Stomach (tissue), 9 donors: ENCODE results near the gene TMBIM4. TPM values are rescaled to one million over a fixed set of nuclear protein-coding genes. Genes with fewer than 3 reads are reported as not detected.
"Not testable (repeated sequence)": the region's sequence is repeated elsewhere in the genome, so short reads cannot be mapped to it uniquely, and the experiment has no call there.

Source experiments
- DNase-seq, 2 donors: peaks; one replicate each; pipeline versions ENCODE4 v3.0.0 to v3.0.0-alpha.2; 2013 to 2019
- H3K27ac ChIP-seq, 5 donors: fragments of 200-600 bp in 4 of 5; sonication (generic) in 4 of 5; one replicate each; pipeline ENCODE4 v1.5.1; 2013 to 2019; ENCODE audit warnings: mild to moderate bottlenecking in 1 of 5, moderate library complexity in 1 of 5
- H3K27me3 ChIP-seq, 3 donors: fragments of 200-600 bp; sonication (generic); one replicate each; pipeline ENCODE4 v1.5.1; 2017 to 2019; ENCODE audit warnings: mixed run types in 1 of 3
- H3K36me3 ChIP-seq, 4 donors: fragments of 200-600 bp; sonication (generic); 1 replicate in 3 of 4; 2 replicates in 1 of 4; pipeline ENCODE4 v1.5.1; 2016 to 2019
- H3K4me1 ChIP-seq, 4 donors: fragments of 200-600 bp; sonication (generic); one replicate each; pipeline ENCODE4 v1.5.1; 2016 to 2019
- H3K4me3 ChIP-seq, 4 donors: fragments of 200-600 bp; sonication (generic) in 3 of 4; one replicate each; pipeline ENCODE4 v1.5.1; 2016 to 2019; ENCODE audit warnings: mild to moderate bottlenecking in 1 of 4
- H3K9me3 ChIP-seq, 4 donors: fragments of 200-600 bp; sonication (generic); one replicate each; pipeline ENCODE4 v1.5.1; 2016 to 2019
- CTCF ChIP-seq, 7 experiments: fragments of 450-650 bp in 4 of 7; fragments of 200-600 bp in 3 of 7; sonication (generic) in 3 of 7; IDR thresholded peaks; one replicate each; pipeline ENCODE4 v1.5.1; 2016 to 2019; ENCODE audit warnings: antibody characterized with exemption in 7 of 7, control low read depth in 2 of 7, mild to moderate bottlenecking in 1 of 7
- EP300 ChIP-seq: sonication (generic); formaldehyde crosslinking; IDR thresholded peaks from one replicate; pipeline ENCODE4 v1.6.1; 2017; ENCODE audit warnings: antibody characterized with exemption
- POLR2A ChIP-seq, 4 donors: fragments of 450-650 bp; IDR thresholded peaks; one replicate each; pipeline ENCODE4 v1.6.1; 2016; ENCODE audit warnings: antibody characterized with exemption in 4 of 4, control low read depth in 2 of 4, mild to moderate bottlenecking in 1 of 4, moderate library complexity in 1 of 4
- POLR2AphosphoS5 ChIP-seq, 3 donors: sonication (generic); formaldehyde crosslinking; IDR thresholded peaks; one replicate each; pipeline ENCODE4 v1.6.1; 2016; ENCODE audit warnings: antibody characterized with exemption in 3 of 3
- WGBS, 5 donors: extraction: QIAGEN DNeasy Blood & Tissue Kit in 3 of 5; methylation state at CpG; one replicate each; pipeline versions ENCODE4 v1.1.5 to v1.1.7; 2013 to 2018; 5-methylcytosine and 5-hydroxymethylcytosine counted together
- intact Hi-C: fragments of 100-400 bp; cut with DNase I; formaldehyde crosslinking; loops from one replicate; pipeline ENCODE4 v1.15.1; 2023; ENCODE audit warnings: low total_unique reads
- polyA plus RNA-seq, 3 donors: library from polyadenylated mRNA; stranded (reverse); fragments of 200-250 nt; gene quantifications; one replicate each; pipeline ENCODE4 v1.2.3, GENCODE V29; 2013
- total RNA-seq, 5 donors: library from RNA; depleted of rRNA; stranded (reverse); fragments of >200 nt; gene quantifications; one replicate each; pipeline versions ENCODE4 v1.1.0 to v1.2.3, GENCODE V29; 2014 to 2016
- donor health status: healthy with polysubstance abuse.
- donor health status: Bipolar disorder and iron deficiency.
- donor health status: healthy.

The TMBIM4 gene
- total and polyA plus RNA-seq, 8 donors: 19.4 to 117 (median 94.6) TPM

GRCh38 chr12:66182956-66183355 is 13.2 kb upstream of the TMBIM4 start:
- TF ChIP-seq POLR2A (IDR thresholded peaks at IDR 0.05) (no peak), POLR2AphosphoS5 (IDR thresholded peaks at IDR 0.05) (no peak), CTCF (IDR thresholded peaks at IDR 0.05) (no peak), EP300 (no peak)
- DNase-seq: no peak
- Histone ChIP-seq H3K4me3 (no peak overlapping the region), H3K4me1 (peaks cover 0 to 8% (median 0%) of the 10 kb centered on the region in 4 donors), H3K27ac (no peak overlapping the region), H3K36me3 (no peaks in the 10 kb centered on the region), H3K9me3 (no peaks in the 10 kb centered on the region), H3K27me3 (peaks cover 0 to 18% (median 0%) of the 10 kb centered on the region in 3 donors)
- 68 to 82% (median 81%) methylated on average over 3 of the region's 3 CpGs for WGBS, 5 donors
- intact Hi-C loops: no loop called here

GRCh38 chr12:66176105-66176900 is 6.5 kb upstream of the TMBIM4 start:
- Histone ChIP-seq H3K27me3 (peaks cover 0 to 4% (median 0%) of the 10 kb centered on the region in 3 donors), H3K27ac (no peak overlapping the region), H3K4me1 (peaks cover 0 to 17% (median 5%) of the 10 kb centered on the region in 4 donors), H3K9me3 (no peaks in the 10 kb centered on the region), H3K4me3 (no peak overlapping the region), H3K36me3 (no peaks in the 10 kb centered on the region)
- no peak for TF ChIP-seq CTCF (IDR thresholded peaks at IDR 0.05)
- TF ChIP-seq EP300: no peak
- TF ChIP-seq POLR2AphosphoS5 (IDR thresholded peaks at IDR 0.05): peak in 1 of 3 donors; percentile 31
- peak in 1 of 2 donors; percentile 58 for DNase-seq
- WGBS, 5 donors: 15 to 30% (median 18%) methylated on average over 1 of the region's 1 CpG
- intact Hi-C loops: no loop called here

GRCh38 chr12:66174391-66175325 is 4.9 kb upstream of the TMBIM4 start:
- H3K27ac ChIP-seq, intact Hi-C loops, DNase-seq, H3K4me3 ChIP-seq, H3K27me3 ChIP-seq, H3K9me3 ChIP-seq, H3K36me3 ChIP-seq: not testable (repeated sequence)
- 94 to 97% (median 96%) methylated on average over 38 to 53 of the region's 54 CpGs for WGBS, 5 donors
- peaks cover 4 to 24% (median 8%) of the 10 kb centered on the region in 4 donors for H3K4me1 ChIP-seq

- WGBS, 5 donors: 92 to 96% (median 95%) methylated on average over 3 of the region's 3 CpGs
- H3K36me3 ChIP-seq: no peaks in the 10 kb centered on the region
- no peak for TF ChIP-seq CTCF (IDR thresholded peaks at IDR 0.05)
- no peak for DNase-seq
- intact Hi-C loops: no loop called here
- no peaks in the 10 kb centered on the region for H3K27me3 ChIP-seq
- peaks cover 16 to 32% (median 25%) of the 10 kb centered on the region in 4 donors for H3K4me1 ChIP-seq
- peak overlapping the region in 3 of 4 donors; percentile 45 to 88 (median 67) for H3K4me3 ChIP-seq
- no peaks in the 10 kb centered on the region for H3K9me3 ChIP-seq
- peak overlapping the region in 4 of 5 donors; percentile 94 to 100 (median 98) for H3K27ac ChIP-seq
These were observed 810 bp upstream of the TMBIM4 start for GRCh38 chr12:66170606-66171005.
